DMS53 treated with DMSO at 0.1 percent for 48 hours (cell line): ENCODE results near the gene ITGB2.
"Not testable (repeated sequence)": the region's sequence is repeated elsewhere in the genome, so short reads cannot be mapped to it uniquely, and the experiment has no call there.

ENCODE experiments used
- DNase-seq: peaks from one replicate; lab custom pipeline; 2025; ENCODE audit not compliant: unreplicated experiment; lab: John Stamatoyannopoulos, UW

Gene ITGB2

GRCh38 chr21:44927587-44928461 is 7.1 kb upstream of the ITGB2 start:
- no peak for DNase-seq

- DNase-seq: no peak
Observed at GRCh38 chr21:44927259-44927586, 6.5 kb upstream of the ITGB2 start.

- no peak for DNase-seq
Observed at GRCh38 chr21:44926331-44927101, 5.8 kb upstream of the ITGB2 start.

GRCh38 chr21:44925378-44925755 is 4.7 kb upstream of the ITGB2 start:
- no peak for DNase-seq

- DNase-seq: no peak
Observed at GRCh38 chr21:44924606-44925377, 4.1 kb upstream of the ITGB2 start.

GRCh38 chr21:44923480-44924084 is 2.9 kb upstream of the ITGB2 start:
- no peak for DNase-seq

GRCh38 chr21:44921928-44922327 is 1.2 kb upstream of the ITGB2 start:
- DNase-seq: no peak

- DNase-seq: no peak
Observed at GRCh38 chr21:44919913-44920693, 596 bp downstream of the ITGB2 start.

GRCh38 chr21:44919111-44919912 is 1.4 kb downstream of the ITGB2 start:
- no peak for DNase-seq

- DNase-seq: no peak
Observed at GRCh38 chr21:44918581-44919033, 2.1 kb downstream of the ITGB2 start.

- no peak for DNase-seq
Observed at GRCh38 chr21:44918107-44918470, 2.6 kb downstream of the ITGB2 start.

GRCh38 chr21:44917446-44918106 is 3.1 kb downstream of the ITGB2 start:
- DNase-seq: no peak

GRCh38 chr21:44916965-44917364 is 3.7 kb downstream of the ITGB2 start:
- DNase-seq: no peak

- no peak for DNase-seq
Observed at GRCh38 chr21:44914176-44914874, 6.4 kb downstream of the ITGB2 start.

GRCh38 chr21:44913425-44914175 is 7.1 kb downstream of the ITGB2 start:
- no peak for DNase-seq

- not testable (repeated sequence) for DNase-seq
Observed at GRCh38 chr21:44912506-44913412, 7.9 kb downstream of the ITGB2 start.

GRCh38 chr21:44912158-44912473 is 8.6 kb downstream of the ITGB2 start:
- DNase-seq: no peak
